Glutamatergic neuron (in vitro differentiated cells): ENCODE data around the gene TNKS2. TPM values are rescaled to one million over a fixed set of nuclear protein-coding genes. Genes with fewer than 3 reads are reported as not detected.
"Not testable (repeated sequence)": the region's sequence is repeated elsewhere in the genome, so short reads cannot be mapped to it uniquely, and the experiment has no call there.

ENCODE experiments used
- DNase-seq: peaks from one replicate; pipeline ENCODE4 v3.0.0; 2022
- H3K27ac Mint-ChIP-seq: one replicate; pipeline ENCODE4 v1.8.0; 2020; ENCODE audit warnings: mild to moderate bottlenecking, mixed read lengths, inconsistent platforms; ENCODE audit not compliant: unreplicated experiment
- H3K27me3 Mint-ChIP-seq: one replicate; pipeline ENCODE4 v1.8.0; 2020; ENCODE audit warnings: mild to moderate bottlenecking, moderate library complexity, mixed read lengths, inconsistent platforms; ENCODE audit not compliant: unreplicated experiment
- H3K36me3 Mint-ChIP-seq: one replicate; pipeline ENCODE4 v1.8.0; 2020; ENCODE audit warnings: mild to moderate bottlenecking, mixed read lengths, inconsistent platforms; ENCODE audit not compliant: unreplicated experiment
- H3K4me1 Mint-ChIP-seq: one replicate; pipeline ENCODE4 v1.8.0; 2020; ENCODE audit warnings: mild to moderate bottlenecking, low read depth, mixed read lengths, inconsistent platforms; ENCODE audit not compliant: unreplicated experiment
- H3K4me3 Mint-ChIP-seq: one replicate; pipeline ENCODE4 v1.8.0; 2020; ENCODE audit warnings: mild to moderate bottlenecking, mixed read lengths, inconsistent platforms; ENCODE audit not compliant: unreplicated experiment
- H3K9me3 Mint-ChIP-seq: one replicate; pipeline ENCODE4 v1.8.0; 2020; ENCODE audit warnings: mild to moderate bottlenecking, moderate library complexity, mixed read lengths, inconsistent platforms; ENCODE audit not compliant: unreplicated experiment
- CTCF ChIP-seq: fragments of 200-600 bp; sonication (generic); IDR thresholded peaks from one replicate; pipeline ENCODE4 v1.5.0; 2021; ENCODE audit not compliant: partially characterized antibody, unreplicated experiment
- total RNA-seq: library from RNA; stranded (reverse); fragmentation: NEBNext Ultra II Directional; extraction: Animal tissue kit (Norgen Biotek cat#: 25700); gene quantifications from one replicate; pipeline ENCODE4 v1.2.1, GENCODE V29; 2021; ENCODE audit not compliant: unreplicated experiment

TNKS2 gene
- total RNA-seq, 1 donor from 2014 or later = 60.4 TPM

- TF ChIP-seq CTCF = no peak
- peaks cover 3% of the 10 kb centered on the region for H3K9me3 Mint-ChIP-seq
- H3K36me3 Mint-ChIP-seq = peaks cover under 1% of the 10 kb centered on the region
- no peak overlapping the region for H3K4me3 Mint-ChIP-seq
- H3K4me1 Mint-ChIP-seq = peaks cover 5% of the 10 kb centered on the region
- no peak overlapping the region for H3K27ac Mint-ChIP-seq
- H3K27me3 Mint-ChIP-seq = no peaks in the 10 kb centered on the region
- DNase-seq = no peak
Observed at GRCh38 chr10:91891125-91892001, 93.1 kb downstream of the TNKS2 start.

GRCh38 chr10:91893051-91893450 lies 94.8 kb downstream of the TNKS2 start:
- Mint-ChIP-seq H3K27ac (no peak overlapping the region), H3K4me1 (no peaks in the 10 kb centered on the region), H3K4me3 (no peak overlapping the region), H3K36me3 (peaks cover 4% of the 10 kb centered on the region), H3K27me3 (no peaks in the 10 kb centered on the region), H3K9me3 (peaks cover 1% of the 10 kb centered on the region)
- no peak for TF ChIP-seq CTCF
- DNase-seq = no peak

GRCh38 chr10:91894261-91894685 lies 96.0 kb downstream of the TNKS2 start:
- DNase-seq, H3K4me3 Mint-ChIP-seq, H3K36me3 Mint-ChIP-seq, H3K27me3 Mint-ChIP-seq, H3K4me1 Mint-ChIP-seq, H3K27ac Mint-ChIP-seq, H3K9me3 Mint-ChIP-seq: not testable (repeated sequence)

GRCh38 chr10:91896212-91896756 lies 98.1 kb downstream of the TNKS2 start:
- H3K27ac Mint-ChIP-seq = no peak overlapping the region
- no peak for TF ChIP-seq CTCF
- DNase-seq = no peak
- H3K4me1 Mint-ChIP-seq = no peaks in the 10 kb centered on the region
- peaks cover 1% of the 10 kb centered on the region for H3K9me3 Mint-ChIP-seq
- H3K4me3 Mint-ChIP-seq = no peak overlapping the region
- H3K27me3 Mint-ChIP-seq = no peaks in the 10 kb centered on the region
- H3K36me3 Mint-ChIP-seq = peaks cover 4% of the 10 kb centered on the region

- Mint-ChIP-seq H3K4me1 (no peaks in the 10 kb centered on the region), H3K9me3 (no peaks in the 10 kb centered on the region), H3K27me3 (no peaks in the 10 kb centered on the region), H3K36me3 (peaks cover 4% of the 10 kb centered on the region), H3K27ac (no peak overlapping the region), H3K4me3 (no peak overlapping the region)
- no peak for TF ChIP-seq CTCF
- DNase-seq = no peak
Observed at GRCh38 chr10:91897421-91897820, 99.2 kb downstream of the TNKS2 start.
